HepG2 (cell line): ENCODE results near the gene JSRP1. TPM values are rescaled to one million over a fixed set of nuclear protein-coding genes. Genes with fewer than 3 reads are reported as not detected.

Source experiments
- ATAC-seq: fragments of 200-7000 bp; cut with Tn5 transposase; 3 replicates; pipeline ENCODE4 v1.9.1; 2020; ENCODE audit warnings: mild to moderate bottlenecking, moderate library complexity
- BruUV-seq: library from RNA; stranded (reverse); fragments of 400-500 nt; replicated peaks from 2 replicates; lab custom pipeline; 2021; lab: Mats Ljungman, UMichigan
- CTCF ChIA-PET: fragments of 300-600 bp; formaldehyde crosslinking; extraction: SDS; loops from one replicate; lab custom pipeline; 2021; ENCODE audit warnings: low total read pairs, inconsistent platforms, low intra/inter-chr PET ratio; lab: Yijun Ruan, JAX
- POLR2A ChIA-PET: fragments of 350-600 bp; sonication (Branson Sonifier 250); formaldehyde crosslinking; loops from one replicate; lab custom pipeline; 2020; ENCODE audit warnings: antibody characterized with exemption, inconsistent platforms; lab: Yijun Ruan, JAX
- DNase-seq: peaks from one replicate; pipeline ENCODE4 v3.0.0-alpha.2; 2015; ENCODE audit warnings: low spot score
- FAIRE-seq: peaks from 3 replicates; lab custom pipeline; 2011; peaks lifted over from hg19 to GRCh38; lab: Jason Lieb, UNC
- H2AFZ ChIP-seq: one replicate; pipeline ENCODE4 v1.6.1; 2011; ENCODE audit warnings: low read length, inconsistent platforms
- H3K27ac ChIP-seq: fragments of 300-600 bp; 3 replicates; pipeline ENCODE4 v1.8.0; 2011; ENCODE audit warnings: mixed run types, mild to moderate bottlenecking, mixed read lengths, low read length, inconsistent platforms; ENCODE audit not compliant: insufficient read depth; ENCODE audit errors: extremely low read length
- H3K27me3 ChIP-seq, 2 experiments: fragments of 200-600 bp in 1 of 2; 2 replicates in 1 of 2; 3 replicates in 1 of 2; pipeline versions ENCODE4 v1.6.0 to v1.8.0; 2011; ENCODE audit warnings: low read length in 2 of 2, mild to moderate bottlenecking in 2 of 2, moderate library complexity in 2 of 2, inconsistent platforms in 1 of 2; ENCODE audit not compliant: insufficient read depth in 2 of 2, control insufficient read depth in 1 of 2
- H3K36me3 ChIP-seq, 2 experiments: fragments of 200-600 bp in 1 of 2; replicated peaks in 1 of 2; 2 replicates in 1 of 2; 3 replicates in 1 of 2; pipeline versions ENCODE4 v1.5.1 to v1.8.0; 2011; ENCODE audit warnings: low read length in 2 of 2, inconsistent platforms in 1 of 2; ENCODE audit not compliant: insufficient read depth in 2 of 2, control insufficient read depth in 1 of 2
- H3K4me1 ChIP-seq: 2 replicates; pipeline ENCODE4 v1.5.1; 2012; ENCODE audit warnings: low read length, inconsistent platforms; ENCODE audit not compliant: insufficient read depth
- H3K4me2 ChIP-seq: 2 replicates; pipeline ENCODE4 v1.6.0; 2011; ENCODE audit warnings: low read depth, low read length, inconsistent platforms
- H3K4me3 ChIP-seq, 3 experiments: fragments of 200-600 bp in 1 of 3; sonication (generic), shearing (Covaris generic) in 1 of 3; replicated peaks in 1 of 3; 2 replicates each; pipeline ENCODE4 v1.5.1; 2011 to 2016; ENCODE audit warnings: low read length in 3 of 3, inconsistent platforms in 2 of 3, low read depth in 2 of 3, mild to moderate bottlenecking in 2 of 3, control low read depth in 1 of 3, mixed read lengths in 1 of 3; ENCODE audit not compliant: insufficient read depth in 1 of 3
- H3K79me2 ChIP-seq: one replicate; pipeline ENCODE4 v1.6.1; 2011; ENCODE audit warnings: low read length, inconsistent platforms; ENCODE audit not compliant: insufficient read depth
- H3K9ac ChIP-seq: 2 replicates; pipeline ENCODE4 v1.6.0; 2011; ENCODE audit warnings: mild to moderate bottlenecking, low read depth, low read length, inconsistent platforms; ENCODE audit not compliant: insufficient read depth
- H3K9me3 ChIP-seq: 2 replicates; pipeline ENCODE4 v1.5.1; 2012; ENCODE audit warnings: mild to moderate bottlenecking, low read length
- H4K20me1 ChIP-seq: 2 replicates; pipeline ENCODE4 v1.6.0; 2011; ENCODE audit warnings: inconsistent platforms, mild to moderate bottlenecking, low read length, moderate library complexity; ENCODE audit not compliant: insufficient read depth
- ADNP ChIP-seq: sonication (generic); formaldehyde crosslinking; IDR thresholded peaks from 2 replicates; pipeline ENCODE4 v1.4.0; 2020; ENCODE audit warnings: missing genetic modification reagents
- DBP ChIP-seq: sonication (generic); formaldehyde crosslinking; IDR thresholded peaks from 2 replicates; pipeline ENCODE4 v1.4.0; 2020; ENCODE audit warnings: missing genetic modification reagents; ENCODE audit errors: not compliant biosample characterization
- NCOA5 ChIP-seq: sonication (generic); formaldehyde crosslinking; IDR thresholded peaks from 2 replicates; pipeline ENCODE4 v1.4.0; 2020; ENCODE audit warnings: missing genetic modification reagents
- PRDM10 ChIP-seq: sonication (generic); formaldehyde crosslinking; IDR thresholded peaks from 2 replicates; pipeline ENCODE4 v1.4.0; 2020; ENCODE audit warnings: low read depth, missing genetic modification reagents
- SAFB2 ChIP-seq: sonication (generic); formaldehyde crosslinking; IDR thresholded peaks from 2 replicates; pipeline ENCODE4 v1.5.1; 2020; ENCODE audit warnings: missing genetic modification reagents, low read depth, mild to moderate bottlenecking, borderline replicate concordance
- SAP130 ChIP-seq: IDR thresholded peaks from 2 replicates; pipeline ENCODE4 v1.6.1; 2016; ENCODE audit warnings: low read depth
- TEAD3 ChIP-seq: optimal IDR thresholded peaks from 2 replicates; pipeline ENCODE3; 2016; ENCODE audit warnings: borderline replicate concordance
- ZBED4 ChIP-seq: sonication (generic); formaldehyde crosslinking; IDR thresholded peaks from 2 replicates; pipeline ENCODE4 v1.4.0; 2020; ENCODE audit warnings: missing genetic modification reagents, borderline replicate concordance
- ZFX ChIP-seq: sonication (generic); formaldehyde crosslinking; IDR thresholded peaks from 2 replicates; pipeline ENCODE4 v1.4.0; 2020; ENCODE audit warnings: mild to moderate bottlenecking, low read depth, missing genetic modification reagents, moderate library complexity
- ZNF260 ChIP-seq: sonication (generic); formaldehyde crosslinking; IDR thresholded peaks from 2 replicates; pipeline ENCODE4 v1.4.0; 2020; ENCODE audit warnings: missing genetic modification reagents, low read depth, mild to moderate bottlenecking, borderline replicate concordance
- ZNF274 ChIP-seq: sonication (generic); formaldehyde crosslinking; IDR thresholded peaks from 2 replicates; pipeline ENCODE4 v1.5.1; 2020; ENCODE audit warnings: mild to moderate bottlenecking, missing genetic modification reagents
- ZNF710 ChIP-seq: sonication (generic); formaldehyde crosslinking; IDR thresholded peaks from 2 replicates; pipeline ENCODE4 v1.5.0; 2020; ENCODE audit warnings: mild to moderate bottlenecking, missing genetic modification reagents, borderline replicate concordance
- WGBS: methylation state at CpG from one replicate; pipeline ENCODE4 v1.1.6; 2017; ENCODE audit warnings: low lambda C conversion rate; 5-methylcytosine and 5-hydroxymethylcytosine counted together
- in situ Hi-C: cut with HindIII; loops from 2 replicates; pipeline ENCODE4 v1.10.0; 2017; ENCODE audit warnings: low pct_unique_long_range_greater_than_20kb; ENCODE audit not compliant: extremely low pct_ligation_motif_present
- intact Hi-C: fragments of 100-400 bp; cut with micrococcal nuclease; formaldehyde crosslinking; loops from one replicate; pipeline ENCODE4 v1.10.0; 2022; ENCODE audit not compliant: unreplicated experiment
- polyA plus RNA-seq, 8 experiments: library from polyadenylated mRNA; depleted of rRNA in 3 of 8; stranded (reverse) in 7 of 8; unstranded in 1 of 8; fragments of >200 nt; fragmentation: Illumina TruSeq in 4 of 8; extraction: Trizol in 4 of 8; gene quantifications; 2 replicates each; pipeline versions ENCODE4 v1.2.1 to v1.2.3, GENCODE V29; 2011 to 2016; ENCODE audit warnings: low read depth in 4 of 8, missing spikeins in 1 of 8, mixed read lengths in 1 of 8; ENCODE audit not compliant: insufficient read depth in 1 of 8
- total RNA-seq, 5 experiments: library from RNA; depleted of rRNA; stranded (reverse); fragments of >200 nt; fragmentation: Illumina TruSeq; extraction: Trizol; gene quantifications; 2 replicates each; pipeline ENCODE4 v1.2.3, GENCODE V29; 2016; ENCODE audit warnings: low read depth in 1 of 5

Gene JSRP1
- total and polyA plus RNA-seq, 2 of the 13 experiments (the other 11 are each of a cell fraction or from before 2014, with no cell fraction given) = 0.16 to 0.38 TPM

GRCh38 chr19:2282062-2282861 lies 26.0 kb upstream of the JSRP1 start, which contains the start of gene PEAK3:
TSS of gene PEAK3 (minus strand) at chr19:2282175. CDS start at chr19:2280931, 1,244 bp downstream.
- Histone ChIP-seq H3K4me1 (peaks cover 21% of the 10 kb centered on the region), H3K9ac (no peak within 1 kb of the TSS), H3K36me3 (no peaks in the 10 kb centered on the region), H3K4me2 (peak within 1 kb of the TSS; percentile 62; the same call in 1 of the 2 replicates), H3K27ac (no peak within 1 kb of the TSS), H3K27me3 (peaks cover 2 to 33% of the 10 kb centered on the region in 2 experiments; a peak in 4 of 5 replicates), H4K20me1 (peaks cover 2% of the 10 kb centered on the region; the same call in 1 of the 2 replicates), H3K9me3 (no peaks in the 10 kb centered on the region), H3K79me2 (no peaks in the 10 kb centered on the region), H3K4me3 (peak within 1 kb of the TSS in 2 of 3 experiments; percentile 23 to 57; a peak in 3 of 6 replicates), H2AFZ (no peak within 1 kb of the TSS)
- FAIRE-seq (no peak), DNase-seq (no peak), ATAC-seq (peak; percentile 70)
- BruUV-seq = no TSS peak
- ChIA-PET CTCF (no interaction called here), POLR2A (no interaction called here)
- 30% methylated on average over 20 of the region's 41 CpGs for WGBS
- intact Hi-C loops = no loop called here
- in situ Hi-C loops = no loop called here
- TF ChIP-seq DBP (CRISPR knock-in tag) = no peak
- TF ChIP-seq ZNF274 (CRISPR knock-in tag) = no peak
- no peak for TF ChIP-seq ZNF710 (CRISPR knock-in tag)
- TF ChIP-seq PRDM10 = no peak
- TF ChIP-seq NCOA5 = no peak
- no peak for TF ChIP-seq TEAD3
- TF ChIP-seq ZFX = peak; percentile 52; the same call in 1 of the 2 replicates
- TF ChIP-seq ZBED4 (CRISPR knock-in tag) = no peak
- peak; percentile 49; the same call in 1 of the 2 replicates for TF ChIP-seq SAP130 (CRISPR knock-in tag)
- no peak for TF ChIP-seq ADNP
- no peak for TF ChIP-seq ZNF260
- no peak for TF ChIP-seq SAFB2
